Lung (tissue), 12 donors: Measurements from ENCODE around the gene CETP. TPM values are rescaled to one million over a fixed set of nuclear protein-coding genes. Genes with fewer than 3 reads are reported as not detected.

Source experiments
- ATAC-seq: fragments of 200-7000 bp; cut with Tn5 transposase; one replicate; pipeline ENCODE4 v1.9.1; 2020; ENCODE audit warnings: moderate number of reproducible peaks; ENCODE audit not compliant: insufficient read depth, low FRiP score
- DNase-seq, 3 donors: peaks; one replicate each; pipeline ENCODE4 v3.0.0-alpha.2; 2013 to 2017
- H3K27ac ChIP-seq, 2 donors: one replicate each; pipeline ENCODE4 v1.5.1; 2013; ENCODE audit warnings: mild to moderate bottlenecking in 2 of 2, moderate library complexity in 2 of 2, control low read depth in 1 of 2, inconsistent platforms in 1 of 2, low read depth in 1 of 2, low read length in 1 of 2
- H3K27me3 ChIP-seq, 3 donors: one replicate each; pipeline ENCODE4 v1.5.1; 2013; ENCODE audit warnings: low read length in 2 of 3; ENCODE audit not compliant: control insufficient read depth in 3 of 3, insufficient read depth in 3 of 3
- H3K36me3 ChIP-seq, 4 donors: one replicate each; pipeline ENCODE4 v1.5.1; 2013; ENCODE audit warnings: low read length in 4 of 4, mild to moderate bottlenecking in 1 of 4, moderate library complexity in 1 of 4; ENCODE audit not compliant: control insufficient read depth in 4 of 4, insufficient read depth in 4 of 4
- H3K4me1 ChIP-seq, 5 donors: one replicate each; pipeline ENCODE4 v1.5.1; 2013; ENCODE audit warnings: low read length in 5 of 5, mild to moderate bottlenecking in 2 of 5, moderate library complexity in 1 of 5; ENCODE audit not compliant: control insufficient read depth in 5 of 5, insufficient read depth in 5 of 5
- H3K4me3 ChIP-seq: one replicate; pipeline ENCODE4 v1.5.1; 2013; ENCODE audit warnings: mild to moderate bottlenecking, control low read depth, moderate library complexity
- H3K9ac ChIP-seq, 2 donors: one replicate each; pipeline ENCODE4 v1.5.1; 2013; ENCODE audit warnings: low read length in 2 of 2, control low read depth in 1 of 2; ENCODE audit not compliant: insufficient read depth in 1 of 2
- H3K9me3 ChIP-seq, 4 donors: one replicate each; pipeline ENCODE4 v1.5.1; 2013; ENCODE audit warnings: low read length in 3 of 4, mild to moderate bottlenecking in 1 of 4, moderate library complexity in 1 of 4; ENCODE audit not compliant: control insufficient read depth in 4 of 4, insufficient read depth in 3 of 4
- CTCF ChIP-seq: IDR thresholded peaks from 2 replicates; pipeline ENCODE4 v1.5.1; 2012; ENCODE audit warnings: mild to moderate bottlenecking; ENCODE audit errors: control extremely low read depth, extremely low read depth
- WGBS, 2 donors: extraction: QIAGEN DNeasy Blood & Tissue Kit; methylation state at CpG; one replicate each; pipeline ENCODE4 v1.1.7; 2013; 5-methylcytosine and 5-hydroxymethylcytosine counted together
- polyA plus RNA-seq, 2 donors: library from polyadenylated mRNA; stranded (reverse); fragments of 200-250 nt; gene quantifications; one replicate each; pipeline ENCODE4 v1.2.1, GENCODE V29; 2013
- total RNA-seq, 2 donors: library from RNA; depleted of rRNA in 1 of 2; stranded (reverse); fragments of >200 nt in 1 of 2; gene quantifications; one replicate each; pipeline ENCODE4 v1.2.1, GENCODE V29; 2014 to 2021
- donor health status: control.
- donor health status: control.
- donor health status: Bipolar disorder and iron deficiency.
- donor health status: healthy.
- donor health status: DM: yes; HTN: yes; CAD: no.

CETP gene
- total and polyA plus RNA-seq, 4 donors = 0.71 to 8.4 (median 0.83) TPM

- TF ChIP-seq CTCF = no peak
- Histone ChIP-seq H3K9ac (no peak overlapping the region), H3K4me1 (peaks cover 0 to 8% (median 0%) of the 10 kb centered on the region in 5 donors), H3K4me3 (no peak overlapping the region), H3K9me3 (no peaks in the 10 kb centered on the region), H3K27me3 (no peaks in the 10 kb centered on the region), H3K27ac (no peak overlapping the region), H3K36me3 (no peaks in the 10 kb centered on the region)
- 19 to 24% methylated on average over 2 of the region's 2 CpGs for WGBS, 2 donors
- DNase-seq (no peak), ATAC-seq (no peak)
These were observed 6.0 kb downstream of the CETP start for GRCh38 chr16:56967733-56968132.

GRCh38 chr16:56969769-56970168, 8.0 kb downstream of the CETP start:
- ATAC-seq (no peak), DNase-seq (no peak)
- no peaks in the 10 kb centered on the region for H3K36me3 ChIP-seq
- H3K9ac ChIP-seq = no peak overlapping the region
- peaks cover 0 to 5% (median 0%) of the 10 kb centered on the region in 5 donors for H3K4me1 ChIP-seq
- WGBS, 2 donors = 90 to 94% methylated on average over 7 of the region's 7 CpGs
- no peak for TF ChIP-seq CTCF
- no peaks in the 10 kb centered on the region for H3K27me3 ChIP-seq
- H3K9me3 ChIP-seq = no peaks in the 10 kb centered on the region
- H3K27ac ChIP-seq = no peak overlapping the region
- H3K4me3 ChIP-seq = no peak overlapping the region

- no peaks in the 10 kb centered on the region for H3K36me3 ChIP-seq
- ATAC-seq (no peak), DNase-seq (no peak)
- H3K4me3 ChIP-seq = no peak overlapping the region
- H3K27ac ChIP-seq = no peak overlapping the region
- no peaks in the 10 kb centered on the region for H3K4me1 ChIP-seq
- no peak overlapping the region for H3K9ac ChIP-seq
- no peaks in the 10 kb centered on the region for H3K27me3 ChIP-seq
- H3K9me3 ChIP-seq = no peaks in the 10 kb centered on the region
- TF ChIP-seq CTCF = no peak
- WGBS, 2 donors = 84 to 90% methylated on average over 8 of the region's 8 CpGs
These were observed 9.4 kb downstream of the CETP start for GRCh38 chr16:56970934-56971767.

GRCh38 chr16:56971768-56972043, 10.0 kb downstream of the CETP start:
- DNase-seq (no peak), ATAC-seq (no peak)
- Histone ChIP-seq H3K4me1 (no peaks in the 10 kb centered on the region), H3K36me3 (no peaks in the 10 kb centered on the region), H3K9ac (no peak overlapping the region), H3K27me3 (no peaks in the 10 kb centered on the region), H3K9me3 (no peaks in the 10 kb centered on the region), H3K27ac (no peak overlapping the region), H3K4me3 (no peak overlapping the region)
- WGBS, 2 donors = 93 to 94% methylated on average over 3 of the region's 3 CpGs
- TF ChIP-seq CTCF = no peak
